H9 (cell line): Measurements from ENCODE around the gene TAF1. TPM values are rescaled to one million over a fixed set of nuclear protein-coding genes. Genes with fewer than 3 reads are reported as not detected.

Source experiments
- DNase-seq: peaks from one replicate; pipeline ENCODE4 v3.0.0-alpha.2; 2017
- H2AFZ ChIP-seq: one replicate; pipeline ENCODE4 v1.6.1; 2013; ENCODE audit warnings: mild to moderate bottlenecking, low read length, control low read depth, moderate library complexity
- H2AK5ac ChIP-seq: 2 replicates; pipeline ENCODE4 v1.6.1; 2013; ENCODE audit warnings: low read length, control low read depth, mixed read lengths; ENCODE audit not compliant: insufficient read length
- H2BK120ac ChIP-seq: one replicate; pipeline ENCODE4 v1.6.1; 2013; ENCODE audit warnings: low read depth, mild to moderate bottlenecking, low read length, control low read depth, inconsistent platforms; ENCODE audit not compliant: poor library complexity, severe bottlenecking
- H2BK12ac ChIP-seq: 2 replicates; pipeline ENCODE4 v1.6.1; 2013; ENCODE audit warnings: low read length, control low read depth, mixed read lengths, low read depth; ENCODE audit not compliant: insufficient read length
- H2BK15ac ChIP-seq: 2 replicates; pipeline ENCODE4 v1.6.1; 2013; ENCODE audit warnings: low read depth, low read length, control low read depth
- H2BK20ac ChIP-seq: one replicate; pipeline ENCODE4 v1.6.1; 2013; ENCODE audit warnings: low read depth, mild to moderate bottlenecking, low read length, control low read depth, inconsistent platforms; ENCODE audit not compliant: poor library complexity, severe bottlenecking
- H2BK5ac ChIP-seq: 2 replicates; pipeline ENCODE4 v1.6.1; 2013; ENCODE audit warnings: low read length, control low read depth, mixed read lengths; ENCODE audit not compliant: insufficient read length
- H3K14ac ChIP-seq: 2 replicates; pipeline ENCODE4 v1.6.1; 2013; ENCODE audit warnings: low read length, control low read depth; ENCODE audit not compliant: insufficient read depth
- H3K18ac ChIP-seq: 2 replicates; pipeline ENCODE4 v1.6.1; 2013; ENCODE audit warnings: low read depth, mild to moderate bottlenecking, mixed read lengths, low read length, control low read depth; ENCODE audit not compliant: insufficient read length
- H3K23ac ChIP-seq: 2 replicates; pipeline ENCODE4 v1.6.1; 2013; ENCODE audit warnings: low read length, control low read depth, mixed read lengths, low read depth; ENCODE audit not compliant: insufficient read length
- H3K23me2 ChIP-seq: 2 replicates; pipeline ENCODE4 v1.6.1; 2013; ENCODE audit warnings: low read depth, mild to moderate bottlenecking, mixed read lengths, low read length, control low read depth; ENCODE audit not compliant: insufficient read length, poor library complexity, severe bottlenecking
- H3K27ac ChIP-seq: 2 replicates; pipeline ENCODE4 v1.5.1; 2013; ENCODE audit warnings: low read length, control low read depth, mixed read lengths, low read depth; ENCODE audit not compliant: insufficient read length
- H3K27me3 ChIP-seq: 2 replicates; pipeline ENCODE4 v1.6.1; 2013; ENCODE audit warnings: low read length, control low read depth, inconsistent platforms; ENCODE audit not compliant: insufficient read depth
- H3K4ac ChIP-seq: 2 replicates; pipeline ENCODE4 v1.6.1; 2013; ENCODE audit warnings: low read depth, mild to moderate bottlenecking, control low read depth, inconsistent platforms, low read length, moderate library complexity
- H3K4me1 ChIP-seq: 2 replicates; pipeline ENCODE4 v1.6.1; 2013; ENCODE audit warnings: low read length, control low read depth, inconsistent platforms; ENCODE audit not compliant: insufficient read depth
- H3K4me2 ChIP-seq: 2 replicates; pipeline ENCODE4 v1.6.1; 2013; ENCODE audit warnings: low read length, control low read depth, mixed read lengths; ENCODE audit not compliant: insufficient read length, insufficient read depth
- H3K56ac ChIP-seq: 2 replicates; pipeline ENCODE4 v1.6.1; 2013; ENCODE audit warnings: low read depth, mild to moderate bottlenecking, mixed read lengths, low read length, control low read depth; ENCODE audit not compliant: insufficient read length
- H3K79me1 ChIP-seq: 2 replicates; pipeline ENCODE4 v1.6.1; 2013; ENCODE audit warnings: low read depth, mild to moderate bottlenecking, moderate library complexity, low read length, control low read depth, inconsistent platforms; ENCODE audit not compliant: insufficient read depth, poor library complexity, severe bottlenecking
- H3K79me2 ChIP-seq: 2 replicates; pipeline ENCODE4 v1.6.1; 2013; ENCODE audit warnings: low read length, control low read depth, inconsistent platforms; ENCODE audit not compliant: insufficient read depth
- H3K9ac ChIP-seq: 2 replicates; pipeline ENCODE4 v1.6.1; 2013; ENCODE audit warnings: low read length, control low read depth, mixed read lengths; ENCODE audit not compliant: insufficient read length; ENCODE audit errors: extremely low read depth
- H3K9me3 ChIP-seq: one replicate; pipeline ENCODE4 v1.6.1; 2013; ENCODE audit warnings: low read depth, low read length, inconsistent platforms; ENCODE audit not compliant: control insufficient read depth
- H3T11ph ChIP-seq: one replicate; pipeline ENCODE4 v1.6.1; 2013; ENCODE audit warnings: mild to moderate bottlenecking, low read length, control low read depth, inconsistent platforms
- H4K20me1 ChIP-seq: one replicate; pipeline ENCODE4 v1.6.1; 2013; ENCODE audit not compliant: control insufficient read depth, insufficient read length, insufficient read depth
- H4K5ac ChIP-seq: 2 replicates; pipeline ENCODE4 v1.6.1; 2013; ENCODE audit warnings: low read depth, mild to moderate bottlenecking, mixed read lengths, low read length, control low read depth; ENCODE audit not compliant: insufficient read length
- H4K8ac ChIP-seq: replicated peaks from 2 replicates; pipeline ENCODE4 v1.6.1; 2013; ENCODE audit warnings: low read length, control low read depth, mixed read lengths, low read depth; ENCODE audit not compliant: insufficient read length
- H4K91ac ChIP-seq: 2 replicates; pipeline ENCODE4 v1.6.1; 2013; ENCODE audit warnings: low read depth, mild to moderate bottlenecking, moderate library complexity, mixed read lengths, low read length, control low read depth; ENCODE audit not compliant: insufficient read length
- H3K27ac Mint-ChIP-seq, 3 experiments: 2 replicates in 2 of 3; 3 replicates in 1 of 3; pipeline ENCODE4 v1.8.0; 2020 to 2021; ENCODE audit warnings: mixed read lengths in 3 of 3, mild to moderate bottlenecking in 1 of 3, moderate library complexity in 1 of 3
- H3K27me3 Mint-ChIP-seq: 2 replicates; pipeline ENCODE4 v1.8.0; 2021; ENCODE audit warnings: low read depth, mild to moderate bottlenecking, moderate library complexity, mixed read lengths
- H3K36me3 Mint-ChIP-seq, 3 experiments: 2 replicates in 2 of 3; 3 replicates in 1 of 3; pipeline ENCODE4 v1.8.0; 2020 to 2021; ENCODE audit warnings: low read depth in 3 of 3, mixed read lengths in 3 of 3; ENCODE audit not compliant: insufficient read depth in 1 of 3
- H3K4me1 Mint-ChIP-seq, 2 experiments: 2 replicates each; pipeline ENCODE4 v1.8.0; 2020; ENCODE audit warnings: mixed read lengths in 2 of 2
- H3K4me3 Mint-ChIP-seq, 2 experiments: 2 replicates in 1 of 2; 3 replicates in 1 of 2; pipeline ENCODE4 v1.8.0; 2020 to 2021; ENCODE audit warnings: mild to moderate bottlenecking in 2 of 2, mixed read lengths in 2 of 2, moderate library complexity in 1 of 2
- H3K9me3 Mint-ChIP-seq, 2 experiments: 2 replicates in 1 of 2; 3 replicates in 1 of 2; pipeline ENCODE4 v1.8.0; 2020; ENCODE audit warnings: mild to moderate bottlenecking in 2 of 2, mixed read lengths in 2 of 2, moderate library complexity in 1 of 2
- CTCF ChIP-seq: fragments of 200-600 bp; sonication (generic); conservative IDR thresholded peaks from 3 replicates; pipeline ENCODE4 v1.8.0; 2021; ENCODE audit warnings: antibody characterized with exemption, mild to moderate bottlenecking
- WGBS: extraction: QIAGEN DNeasy Blood & Tissue Kit; methylation state at CpG from one replicate; pipeline ENCODE4 v1.1.7; 2013; ENCODE audit warnings: missing lambda C conversion rate, low lambda C conversion rate, mixed read lengths; ENCODE audit not compliant: insufficient read length; ENCODE audit errors: extremely low coverage; 5-methylcytosine and 5-hydroxymethylcytosine counted together
- total RNA-seq: library from RNA; stranded (reverse); gene quantifications from 2 replicates; pipeline ENCODE4 v1.2.1, GENCODE V29; 2021

TAF1 gene
- total RNA-seq, 1 experiment from 2014 or later: 32.2 TPM

GRCh38 chrX:71366674-71367256 lies 608 bp downstream of the TAF1 start:
- Mint-ChIP-seq H3K36me3 (peaks cover 24 to 41% (median 36%) of the 10 kb centered on the region in 3 experiments), H3K9me3 (peaks cover 65 to 68% of the 10 kb centered on the region in 2 experiments), H3K4me3 (peak overlapping the region; percentile 90 to 95), H3K27ac (peak overlapping the region; percentile 89 to 99 (median 98)), H3K27me3 (no peaks in the 10 kb centered on the region; the same call in 1 of the 2 replicates), H3K4me1 (peaks cover 6 to 11% of the 10 kb centered on the region in 2 experiments; a peak in 3 of 4 replicates)
- Histone ChIP-seq H4K5ac (no peak overlapping the region), H4K20me1 (no peaks in the 10 kb centered on the region), H3K56ac (no peak overlapping the region), H3K18ac (peak overlapping the region; percentile 69), H2AK5ac (no peak overlapping the region), H2AFZ (no peak overlapping the region), H3K27ac (peak overlapping the region; percentile 60), H3K27me3 (no peaks in the 10 kb centered on the region), H3K4me2 (peak overlapping the region; percentile 98), H2BK5ac (no peak overlapping the region), H4K91ac (no peak overlapping the region), H4K8ac (no peak overlapping the region), H3K23ac (no peak overlapping the region), H3K14ac (peak overlapping the region; percentile 90), H3K9me3 (no peaks in the 10 kb centered on the region), H3K79me1 (no peaks in the 10 kb centered on the region), H3K23me2 (peaks cover 8% of the 10 kb centered on the region), H3K4me1 (no peaks in the 10 kb centered on the region), H2BK12ac (no peak overlapping the region), H3K4ac (no peak overlapping the region), H3K9ac (peak overlapping the region; percentile 62), H2BK20ac (no peak overlapping the region), H2BK120ac (no peak overlapping the region), H3T11ph (no peak overlapping the region), H2BK15ac (no peak overlapping the region), H3K79me2 (peaks cover 4% of the 10 kb centered on the region; the same call in 1 of the 2 replicates)
- TF ChIP-seq CTCF: no peak
- DNase-seq: no peak
- WGBS: no CpG with 5 or more reads among the region's 36 CpGs
